Caco-2 (cell line): ENCODE results near the gene MARCHF11. TPM values are rescaled to one million over a fixed set of nuclear protein-coding genes. Genes with fewer than 3 reads are reported as not detected.

Experiments used
- BruUV-seq: library from RNA; stranded (reverse); fragments of 400-500 nt; replicated peaks from 2 replicates; lab custom pipeline; 2021; lab: Mats Ljungman, UMichigan
- CTCF ChIA-PET: fragments of 300-600 bp; sonication (Branson Sonifier 250); formaldehyde crosslinking; loops from one replicate; lab custom pipeline; 2022; ENCODE audit warnings: antibody characterized with exemption; lab: Charles Lee
- POLR2A ChIA-PET: fragments of 300-600 bp; sonication (Branson Sonifier 250); formaldehyde crosslinking; loops from one replicate; lab custom pipeline; 2022; ENCODE audit warnings: antibody characterized with exemption; lab: Charles Lee
- DNase-seq, 2 experiments: peaks; one replicate each; pipeline versions ENCODE4 v3.0.0 to v3.0.0-alpha.2; 2020 to 2022
- H3K27me3 ChIP-seq: replicated peaks from 2 replicates; pipeline ENCODE4 v1.6.0; 2011; ENCODE audit warnings: low read length; ENCODE audit not compliant: control insufficient read depth, insufficient read depth
- H3K36me3 ChIP-seq: 2 replicates; pipeline ENCODE4 v1.5.1; 2011; ENCODE audit warnings: low read length; ENCODE audit not compliant: control insufficient read depth, insufficient read depth
- H3K4me1 ChIP-seq: fragments of 250-450 bp; sonication (Bioruptor Pico); 2 replicates; pipeline ENCODE4 v1.5.1; 2020; ENCODE audit warnings: mild to moderate bottlenecking
- H3K4me3 ChIP-seq: 2 replicates; pipeline ENCODE4 v1.5.1; 2011; ENCODE audit warnings: low read depth, mild to moderate bottlenecking, control low read depth, low read length
- H3K9me3 ChIP-seq: fragments of 250-450 bp; sonication (Bioruptor Pico); 2 replicates; pipeline ENCODE4 v1.5.1; 2020; ENCODE audit warnings: mild to moderate bottlenecking, moderate library complexity
- H3K27ac Mint-ChIP-seq: one replicate; pipeline ENCODE4 v1.8.0; 2022; ENCODE audit warnings: mixed read lengths; ENCODE audit not compliant: unreplicated experiment
- H3K27me3 Mint-ChIP-seq: one replicate; pipeline ENCODE4 v1.8.0; 2022; ENCODE audit warnings: mixed read lengths; ENCODE audit not compliant: insufficient read depth, unreplicated experiment
- H3K36me3 Mint-ChIP-seq: one replicate; pipeline ENCODE4 v1.8.0; 2022; ENCODE audit warnings: mild to moderate bottlenecking, mixed read lengths; ENCODE audit not compliant: insufficient read depth, unreplicated experiment
- H3K4me1 Mint-ChIP-seq: one replicate; pipeline ENCODE4 v1.8.0; 2022; ENCODE audit warnings: low read depth, mixed read lengths; ENCODE audit not compliant: unreplicated experiment
- H3K4me3 Mint-ChIP-seq: one replicate; pipeline ENCODE4 v1.8.0; 2022; ENCODE audit warnings: mild to moderate bottlenecking, moderate library complexity, mixed read lengths; ENCODE audit not compliant: unreplicated experiment
- H3K9me3 Mint-ChIP-seq: one replicate; pipeline ENCODE4 v1.8.0; 2022; ENCODE audit warnings: mixed read lengths; ENCODE audit not compliant: unreplicated experiment
- CTCF ChIP-seq, 2 experiments: fragments of 200-600 bp in 1 of 2; IDR thresholded peaks; 1 replicate in 1 of 2; 2 replicates in 1 of 2; pipeline versions ENCODE4 v1.5.1 to v1.8.0; 2011 to 2022; ENCODE audit warnings: antibody characterized with exemption in 1 of 2, control low read depth in 1 of 2, inconsistent platforms in 1 of 2, low read depth in 1 of 2, low read length in 1 of 2, mild to moderate bottlenecking in 1 of 2, moderate library complexity in 1 of 2; ENCODE audit not compliant: insufficient read depth in 1 of 2, severe bottlenecking in 1 of 2, unreplicated experiment in 1 of 2
- intact Hi-C: fragments of 100-400 bp; cut with micrococcal nuclease; formaldehyde crosslinking; loops from one replicate; pipeline ENCODE4 v1.10.0; 2022; ENCODE audit not compliant: unreplicated experiment
- total RNA-seq: library from RNA; stranded (reverse); gene quantifications from 2 replicates; pipeline ENCODE4 v1.2.3, GENCODE V29; 2022

Gene MARCHF11
- total RNA-seq, 1 experiment from 2014 or later, result 1.5 TPM

GRCh38 chr5:16147179-16147900 lies 32.3 kb downstream of the MARCHF11 start:
- no peaks in the 10 kb centered on the region for H3K4me1 ChIP-seq

GRCh38 chr5:16144416-16144815 lies 35.2 kb downstream of the MARCHF11 start:
- Mint-ChIP-seq H3K4me3 (no peak overlapping the region), H3K27ac (no peak overlapping the region), H3K9me3 (no peaks in the 10 kb centered on the region), H3K27me3 (no peaks in the 10 kb centered on the region), H3K4me1 (no peaks in the 10 kb centered on the region), H3K36me3 (no peaks in the 10 kb centered on the region)
- intact Hi-C loops, result no loop called here
- POLR2A ChIA-PET, result no interaction called here
- no peaks in the 10 kb centered on the region for H3K27me3 ChIP-seq
- no peak for TF ChIP-seq CTCF (IDR thresholded peaks at IDR 0.05; ENCODE audit: insufficient read depth in 1 of 2, low read depth in 1 of 2, low read length in 1 of 2, severe bottlenecking in 1 of 2, unreplicated experiment in 1 of 2)
- no peak for DNase-seq
- BruUV-seq, result no TSS peak
- CTCF ChIA-PET, result no interaction called here
- peaks cover 3% of the 10 kb centered on the region for H3K9me3 ChIP-seq
- no peaks in the 10 kb centered on the region for H3K4me1 ChIP-seq
- H3K36me3 ChIP-seq, result no peaks in the 10 kb centered on the region
- H3K4me3 ChIP-seq, result no peak overlapping the region

More at GRCh38 chr5:16147179-16147900, 32.3 kb downstream of the MARCHF11 start:
- Mint-ChIP-seq H3K36me3 (no peaks in the 10 kb centered on the region), H3K4me3 (no peak overlapping the region), H3K9me3 (no peaks in the 10 kb centered on the region), H3K27me3 (no peaks in the 10 kb centered on the region), H3K27ac (no peak overlapping the region), H3K4me1 (no peaks in the 10 kb centered on the region)
- H3K36me3 ChIP-seq, result no peaks in the 10 kb centered on the region
- CTCF ChIA-PET, result no interaction called here
- POLR2A ChIA-PET, result no interaction called here
- intact Hi-C loops, result no loop called here
- TF ChIP-seq CTCF (IDR thresholded peaks at IDR 0.05; ENCODE audit: insufficient read depth in 1 of 2, low read depth in 1 of 2, low read length in 1 of 2, severe bottlenecking in 1 of 2, unreplicated experiment in 1 of 2), result no peak
- no peak for DNase-seq
- H3K4me3 ChIP-seq, result no peak overlapping the region
- BruUV-seq, result no TSS peak
- H3K27me3 ChIP-seq, result no peaks in the 10 kb centered on the region
- no peaks in the 10 kb centered on the region for H3K9me3 ChIP-seq

GRCh38 chr5:16143361-16144049 lies 36.1 kb downstream of the MARCHF11 start:
- CTCF ChIA-PET, result no interaction called here
- H3K4me1 ChIP-seq, result no peaks in the 10 kb centered on the region
- no peak for TF ChIP-seq CTCF (IDR thresholded peaks at IDR 0.05; ENCODE audit: insufficient read depth in 1 of 2, low read depth in 1 of 2, low read length in 1 of 2, severe bottlenecking in 1 of 2, unreplicated experiment in 1 of 2)
- H3K27ac Mint-ChIP-seq, result no peak overlapping the region
- H3K36me3 ChIP-seq, result no peaks in the 10 kb centered on the region
- no peak overlapping the region for H3K4me3 ChIP-seq
- BruUV-seq, result no TSS peak
- H3K9me3 ChIP-seq, result peaks cover 7% of the 10 kb centered on the region
- no peaks in the 10 kb centered on the region for H3K27me3 Mint-ChIP-seq
- H3K27me3 ChIP-seq, result no peaks in the 10 kb centered on the region
- intact Hi-C loops, result no loop called here
- H3K4me1 Mint-ChIP-seq, result no peaks in the 10 kb centered on the region
- H3K36me3 Mint-ChIP-seq, result no peaks in the 10 kb centered on the region
- no peak overlapping the region for H3K4me3 Mint-ChIP-seq
- POLR2A ChIA-PET, result no interaction called here
- peak in 1 of 2 experiments; percentile 8 for DNase-seq
- no peaks in the 10 kb centered on the region for H3K9me3 Mint-ChIP-seq
